ENCODE measurements around the gene KLF8.
"Not testable (repeated sequence)": the region's sequence is repeated elsewhere in the genome, so short reads cannot be mapped to it uniquely, and the experiment has no call there.

The KLF8 gene

DNA sequence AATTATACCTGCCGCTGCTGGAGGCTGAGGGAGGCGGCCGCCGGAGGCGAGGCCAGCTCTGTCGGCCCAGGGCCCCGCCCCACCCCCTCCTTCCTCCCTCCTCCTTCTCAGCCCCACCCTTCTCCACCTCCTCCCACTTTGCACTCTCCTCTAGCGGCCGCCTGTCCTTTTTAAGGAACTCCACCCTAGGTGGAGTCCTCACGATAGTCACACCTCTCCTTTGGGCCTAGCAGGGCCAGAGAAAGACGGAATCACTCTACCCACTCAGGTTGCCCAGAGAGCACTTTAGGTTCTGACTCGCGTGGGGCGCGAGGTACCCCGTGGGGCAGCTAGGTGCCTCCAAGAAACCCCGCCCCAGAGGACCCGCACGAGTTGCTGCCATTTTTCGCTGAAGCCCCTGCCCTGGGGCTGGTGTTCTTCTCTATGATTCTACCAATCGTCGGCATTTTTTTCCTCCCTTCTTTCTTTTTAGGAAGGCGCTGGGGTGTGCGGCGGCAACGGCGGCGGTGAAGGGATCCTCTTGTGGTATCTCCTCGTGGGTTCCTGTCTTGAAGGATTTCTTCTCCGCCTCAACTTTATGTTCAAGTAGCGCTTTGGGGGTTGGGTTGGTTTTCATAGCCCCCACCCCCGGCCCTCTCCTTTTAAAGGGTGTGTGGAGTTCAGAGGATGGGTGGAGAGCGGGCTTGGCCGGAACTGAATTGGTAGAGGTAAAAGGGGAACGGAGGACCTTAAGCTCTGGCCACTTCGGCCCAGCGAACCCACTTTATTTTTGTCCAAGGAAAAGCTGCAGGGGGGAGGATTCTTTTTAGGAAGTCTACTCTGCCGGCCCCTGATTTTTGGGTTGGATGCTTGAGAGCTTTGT is at the start of gene KLF8:
Gene KLF8, plus strand, starts transcription at position 136 of the 862 bp plus-strand sequence. CDS start 979 bp downstream, outside the sequence.
- peak; percentile 78 for DNase-seq

DNA sequence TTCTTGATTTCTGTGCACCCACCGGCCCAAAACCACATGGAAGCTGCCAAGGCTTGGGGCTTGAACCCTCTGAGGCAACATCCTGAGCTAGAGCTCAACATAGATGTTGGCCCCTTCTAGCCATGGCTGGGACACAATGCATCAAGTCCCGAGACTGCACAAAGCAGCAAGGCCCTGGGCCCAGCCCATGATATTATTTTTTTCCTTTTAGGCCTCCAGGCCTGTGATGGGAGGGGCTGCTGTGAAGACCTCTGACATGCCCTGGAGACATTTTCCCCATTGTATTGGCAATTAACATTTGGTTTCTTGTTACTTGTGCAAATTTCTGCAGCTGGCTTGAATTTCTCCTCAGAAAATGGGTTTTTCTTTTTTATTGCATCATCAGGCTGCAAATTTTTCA is 25.2 kb upstream of the KLF8 start:
- DNase-seq, result not testable (repeated sequence)

DNA sequence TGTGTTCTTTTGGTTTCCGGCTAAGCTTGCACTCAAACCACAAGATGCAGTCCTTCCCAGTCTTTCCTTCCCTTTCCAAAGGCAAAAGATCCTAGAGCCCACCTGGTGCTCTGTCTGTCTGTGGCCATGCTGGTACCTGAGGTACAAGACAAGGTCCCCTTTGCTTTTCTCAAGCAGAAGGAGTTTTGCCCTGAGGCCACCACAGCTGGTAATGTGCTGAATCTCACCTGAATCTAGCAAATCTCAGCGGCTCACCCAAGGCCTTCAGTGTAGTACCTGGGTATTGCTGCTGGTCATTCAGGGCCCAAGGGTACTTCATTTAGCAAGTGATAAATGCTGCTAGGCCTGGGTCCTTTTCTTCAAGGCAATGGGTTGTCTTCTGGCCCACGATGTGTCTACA is 20.5 kb upstream of the KLF8 start:
- DNase-seq, result no peak

DNA sequence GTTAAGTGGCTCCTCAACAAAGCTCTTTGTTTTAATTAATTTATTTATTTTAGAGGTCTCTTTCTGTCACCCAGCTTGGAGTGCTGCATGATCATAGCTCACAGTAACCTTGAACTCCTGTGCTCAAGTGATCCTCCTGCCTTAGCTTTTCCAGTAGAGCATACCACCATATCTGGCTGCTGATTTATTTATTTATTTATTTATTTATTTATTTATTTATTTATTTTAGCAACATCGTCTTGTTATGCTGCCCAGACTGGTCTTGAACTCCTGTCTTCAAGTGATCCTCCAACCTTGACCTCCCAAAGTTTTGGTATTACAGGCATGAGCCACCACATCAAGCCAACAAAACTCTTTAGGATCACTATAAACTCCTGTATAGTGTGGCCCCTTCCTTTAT is 15.8 kb upstream of the KLF8 start:
- DNase-seq, result no peak

DNA sequence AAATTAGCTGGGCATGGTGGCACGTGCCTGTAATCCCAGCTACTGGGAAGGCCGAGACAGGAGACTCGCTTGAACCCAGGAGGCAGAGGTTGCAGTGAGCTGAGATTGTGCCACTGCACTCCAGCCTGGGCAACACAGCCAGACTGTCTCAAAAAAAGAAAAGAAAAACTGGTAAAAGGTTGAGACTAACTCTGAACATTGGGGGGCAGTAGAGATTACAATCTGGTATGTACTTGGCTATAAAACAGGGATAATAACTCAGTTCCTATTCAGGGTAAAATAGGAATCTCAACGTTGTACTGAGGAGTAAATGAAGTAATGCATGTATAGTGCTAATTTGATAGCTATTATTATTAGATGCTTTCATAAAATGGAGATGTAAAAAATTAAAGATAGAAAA is 12.5 kb upstream of the KLF8 start:
- DNase-seq, result no peak

DNA sequence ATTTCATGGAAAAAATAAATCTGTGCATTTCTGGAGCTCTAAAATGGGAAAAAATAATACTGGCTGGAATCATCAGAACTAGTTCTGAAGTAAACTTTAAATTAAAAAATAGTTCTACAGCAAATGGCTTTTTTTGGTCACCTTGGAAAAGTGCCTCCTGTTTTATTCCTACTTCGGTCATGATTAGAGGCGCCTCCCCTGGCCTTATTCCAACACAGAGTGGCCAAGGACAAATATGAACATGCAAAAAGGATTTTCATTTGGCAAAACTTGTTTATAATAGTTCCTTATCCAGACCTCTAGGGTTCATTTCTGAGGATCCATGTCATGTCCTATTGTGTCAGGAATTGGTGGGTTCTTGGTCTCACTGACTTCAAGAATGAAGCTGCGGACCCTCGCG is 11.1 kb upstream of the KLF8 start:
- DNase-seq, result no peak

DNA sequence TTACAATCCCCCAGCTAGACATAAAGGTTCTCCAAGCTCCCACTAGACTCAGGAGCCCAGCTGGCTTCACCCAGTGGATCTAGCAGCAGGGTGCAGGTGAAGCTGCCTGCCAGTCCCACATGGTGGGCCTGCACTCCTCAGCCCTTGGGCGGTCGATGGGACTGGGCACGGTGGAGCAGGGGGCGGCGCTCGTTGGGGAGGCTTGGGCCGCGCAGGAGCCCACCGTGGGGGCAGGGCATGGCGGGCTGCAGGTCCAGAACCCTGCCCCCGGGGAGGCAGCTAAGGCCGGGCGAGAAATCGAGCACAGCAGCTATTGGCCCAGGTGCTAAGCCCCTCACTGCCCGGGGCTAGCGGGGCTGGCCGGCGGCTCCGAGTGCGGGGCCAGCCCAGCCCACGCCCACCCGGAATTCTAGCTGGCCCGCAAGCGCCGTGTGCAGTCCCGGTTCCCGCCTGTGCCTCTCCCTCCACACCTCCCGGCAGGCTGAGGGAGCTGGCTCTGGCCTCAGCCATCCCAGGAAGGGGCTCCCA is 9.6 kb upstream of the KLF8 start:
- no peak for DNase-seq

DNA sequence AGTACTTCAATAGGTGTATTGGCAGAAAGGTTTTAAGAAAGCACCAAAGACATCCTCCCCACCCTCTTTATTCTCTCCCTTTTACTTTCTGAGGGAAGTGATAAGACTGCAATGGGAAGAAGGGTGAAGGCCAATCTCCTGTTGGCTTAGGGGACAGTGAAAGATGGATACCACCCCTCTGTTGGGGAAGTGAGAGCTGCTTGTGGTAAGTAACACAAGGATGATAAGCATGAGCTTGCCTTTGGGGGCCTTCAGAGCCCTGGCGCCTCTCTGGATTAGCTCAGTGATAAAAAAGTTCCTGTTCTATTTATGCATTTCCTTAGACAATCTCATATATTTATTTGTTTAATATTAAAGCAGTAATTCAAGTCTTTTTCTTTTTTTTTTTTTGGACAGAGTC is 5.2 kb upstream of the KLF8 start:
- no peak for DNase-seq

DNA sequence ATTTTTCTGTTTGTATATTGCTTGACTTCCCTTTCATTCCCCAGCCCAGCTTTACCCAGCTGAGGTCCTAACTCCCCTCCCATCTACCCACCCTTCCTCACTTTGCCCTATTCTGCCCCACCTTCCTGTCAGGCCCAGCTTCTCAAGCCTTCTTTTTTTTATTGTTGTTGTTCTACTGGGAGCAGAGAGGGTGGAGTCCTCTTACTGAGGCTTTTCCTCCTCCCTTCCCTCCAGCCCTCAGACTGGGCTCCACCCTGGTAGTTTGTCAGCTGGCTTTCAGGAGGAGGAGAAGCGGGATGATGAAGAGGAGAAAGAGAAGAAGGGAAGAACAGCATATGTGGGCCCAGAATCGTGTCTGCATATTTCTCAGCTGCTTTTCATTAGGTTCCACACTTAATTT is 3.2 kb upstream of the KLF8 start:
- DNase-seq, result no peak

DNA sequence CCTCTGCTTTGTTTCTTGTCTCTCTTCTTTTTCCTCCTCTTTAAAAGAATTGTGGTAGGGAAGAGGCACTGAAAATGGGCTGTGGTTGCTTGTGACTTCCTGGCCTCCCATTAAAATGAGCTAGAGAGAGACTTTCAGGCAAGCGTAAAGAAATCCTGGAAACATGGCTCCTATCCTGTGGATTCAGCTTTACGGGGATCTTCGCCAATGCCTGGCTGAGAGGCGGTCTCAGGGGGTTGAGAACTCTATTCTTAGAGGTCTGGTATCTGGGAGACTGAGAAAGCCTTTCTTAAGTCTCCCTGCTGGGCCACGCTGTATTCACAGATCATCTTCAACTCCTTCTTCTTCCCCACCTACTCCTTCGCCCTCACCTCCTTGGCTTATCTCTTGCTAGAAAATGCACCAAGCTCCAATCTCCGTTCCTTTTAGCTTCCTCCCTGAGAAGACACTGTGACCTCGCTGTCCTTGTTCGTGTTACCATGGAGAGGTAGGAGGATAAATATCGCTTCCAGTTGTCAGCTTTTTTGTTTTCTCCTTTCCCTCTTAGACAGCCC is 542 bp upstream of the KLF8 start:
- no peak for DNase-seq

DNA sequence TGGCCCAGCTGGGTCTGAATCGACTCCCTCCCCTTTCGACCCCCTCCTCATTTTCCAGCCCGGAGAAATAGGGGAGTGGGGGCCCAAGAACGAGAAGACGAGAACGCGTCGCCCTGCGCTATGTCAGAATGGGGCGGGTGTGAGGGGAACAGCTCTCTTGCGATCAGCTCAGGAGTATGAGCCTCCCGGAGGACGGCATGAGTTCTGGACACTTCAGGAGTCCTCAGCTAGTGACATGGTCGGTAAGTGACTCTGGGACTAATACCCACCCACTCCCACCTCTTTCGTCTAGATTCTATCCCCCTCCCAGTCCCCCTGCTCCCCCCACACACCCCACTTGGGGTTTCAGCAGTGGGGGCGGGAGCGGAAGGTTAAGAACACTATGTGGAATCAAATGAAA is 944 bp downstream of the KLF8 start:
- no peak for DNase-seq

DNA sequence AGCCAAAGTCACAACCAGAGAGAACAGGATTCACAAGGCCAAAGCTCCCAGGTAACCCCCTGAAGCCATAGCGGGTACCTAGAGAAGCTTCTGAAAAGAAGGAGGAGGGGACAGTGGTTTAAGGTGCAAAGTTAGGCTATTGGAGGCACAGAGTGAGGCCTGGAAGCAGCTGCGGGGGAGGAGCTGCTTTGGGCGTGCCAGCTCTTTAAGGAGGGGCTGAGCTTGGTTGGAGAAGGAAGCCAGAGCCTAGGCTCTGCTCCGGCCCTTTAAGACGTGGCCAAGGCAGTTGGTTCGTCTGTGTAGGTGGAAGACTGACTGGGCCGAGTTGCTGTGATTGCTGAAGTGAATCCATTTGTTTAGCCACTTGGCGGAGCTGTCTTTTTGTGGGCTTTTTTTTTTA is 1.5 kb downstream of the KLF8 start:
- peak; percentile 90 for DNase-seq

DNA sequence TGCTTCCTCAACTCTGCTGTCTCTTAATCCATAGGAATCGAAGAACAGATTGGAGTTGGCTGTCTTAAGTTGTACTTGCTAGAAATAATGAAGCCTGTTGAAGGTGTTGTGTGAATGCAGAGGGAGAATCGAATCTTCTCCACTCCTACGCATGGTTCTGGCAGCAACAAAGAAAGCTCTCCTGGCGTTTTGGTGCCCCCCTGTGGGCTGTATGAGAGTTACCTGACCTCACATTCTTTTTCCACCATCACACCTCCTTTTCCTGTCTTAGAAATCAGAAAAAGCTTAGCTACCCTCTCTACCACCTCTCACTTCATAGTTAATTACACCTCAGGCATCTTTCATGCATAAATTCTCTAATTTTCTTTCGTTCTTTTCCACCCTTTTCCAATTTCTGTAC is 16.3 kb downstream of the KLF8 start:
- peak; percentile 58 for DNase-seq

DNA sequence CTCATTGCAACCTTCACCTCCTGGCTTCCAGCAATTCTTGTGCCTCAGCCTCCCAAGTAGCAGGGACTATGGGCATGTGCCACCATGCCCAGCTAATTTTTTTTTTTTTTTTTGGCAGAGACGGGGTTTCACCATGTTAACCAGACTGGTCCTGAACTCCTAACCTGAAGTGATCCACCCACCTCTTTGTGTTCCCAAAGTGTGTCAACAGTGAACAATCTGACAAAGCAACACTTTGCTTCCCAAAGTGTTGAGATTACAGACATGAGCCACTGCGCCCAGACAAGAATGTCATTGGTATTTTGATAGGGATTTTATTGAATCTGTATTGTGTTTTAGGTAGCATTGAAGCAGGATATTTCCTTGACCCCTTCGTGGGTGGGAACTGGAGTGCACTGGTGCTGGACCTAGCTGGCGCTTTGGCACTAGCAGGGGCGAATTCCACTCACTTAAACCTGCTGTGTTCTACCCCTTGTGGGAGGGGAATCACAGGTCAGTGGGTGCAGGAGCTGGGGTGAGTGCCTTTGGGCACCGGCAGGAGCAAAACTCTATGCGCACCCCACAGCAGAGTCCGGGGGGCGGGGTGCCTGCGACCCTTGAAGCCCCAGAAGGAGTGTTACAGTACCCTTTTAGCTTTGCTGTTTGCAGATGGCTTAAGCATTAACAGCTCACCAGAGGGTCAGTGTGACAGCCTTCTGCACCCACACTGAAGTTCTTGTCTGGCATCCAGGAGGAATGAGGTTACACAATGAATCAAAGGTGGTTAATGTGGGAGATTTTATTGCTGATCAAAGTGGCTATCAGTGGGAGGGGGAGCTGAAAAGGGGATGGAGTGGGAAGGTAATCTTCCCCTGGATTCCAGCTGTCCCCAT is 21.9 kb downstream of the KLF8 start:
- no peak for DNase-seq

DNA sequence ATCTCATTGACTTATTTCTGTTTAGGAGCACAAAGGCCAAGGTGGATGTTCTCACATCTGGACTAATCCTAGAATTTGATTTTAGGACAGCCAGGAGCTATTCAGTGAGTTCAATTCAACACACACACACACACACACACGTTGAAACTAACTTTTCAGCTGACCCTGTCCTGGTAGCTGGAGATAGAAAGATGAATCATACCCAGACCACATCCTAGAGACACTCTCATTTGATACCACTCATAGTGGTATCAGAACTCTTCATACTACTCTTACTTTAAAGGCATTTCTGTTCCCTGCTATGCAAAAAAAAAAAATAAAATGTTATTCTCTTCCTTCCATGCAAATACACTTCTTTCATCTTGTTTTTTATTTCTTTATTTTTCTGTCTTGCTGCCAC is 36.7 kb downstream of the KLF8 start:
- DNase-seq, result no peak

DNA sequence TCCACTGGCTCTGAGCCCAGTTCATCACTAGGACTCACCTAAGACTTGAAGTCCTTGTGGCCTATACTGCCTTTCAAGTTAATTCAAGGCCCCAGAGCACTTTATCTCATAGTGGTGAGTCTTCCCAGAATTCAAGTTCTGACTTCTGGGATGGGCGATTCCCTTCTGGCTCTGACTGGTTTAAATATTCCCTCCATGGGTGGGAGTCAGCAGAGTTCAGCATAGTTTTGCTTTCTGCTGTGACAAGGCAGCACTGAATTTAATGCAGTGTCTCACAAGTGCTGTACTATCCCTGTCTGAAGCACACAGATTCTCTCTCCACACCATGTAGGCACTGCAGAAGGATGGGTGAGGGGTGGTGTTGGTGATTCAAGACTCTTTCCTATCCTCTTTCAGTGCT is 46.5 kb downstream of the KLF8 start:
- no peak for DNase-seq

DNA sequence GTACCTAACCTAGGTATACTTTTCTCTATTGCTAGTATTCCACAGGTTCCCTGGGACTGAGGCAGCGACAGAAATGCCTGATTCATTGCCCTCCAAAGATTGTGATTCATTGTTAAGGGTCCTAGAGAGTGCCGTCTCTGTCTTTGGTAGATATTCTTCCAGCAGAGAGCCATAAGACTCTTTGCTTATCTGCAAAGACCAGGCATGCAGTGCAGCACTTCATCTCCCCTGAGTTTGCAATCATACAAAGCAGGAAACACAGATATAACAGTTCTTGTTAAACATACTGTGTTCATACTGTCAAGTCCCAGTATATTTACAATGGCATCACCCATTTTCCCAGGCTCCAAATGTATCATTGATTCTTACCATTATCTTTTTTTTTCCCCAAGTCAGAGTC is 47.7 kb downstream of the KLF8 start:
- DNase-seq, result no peak

DNA sequence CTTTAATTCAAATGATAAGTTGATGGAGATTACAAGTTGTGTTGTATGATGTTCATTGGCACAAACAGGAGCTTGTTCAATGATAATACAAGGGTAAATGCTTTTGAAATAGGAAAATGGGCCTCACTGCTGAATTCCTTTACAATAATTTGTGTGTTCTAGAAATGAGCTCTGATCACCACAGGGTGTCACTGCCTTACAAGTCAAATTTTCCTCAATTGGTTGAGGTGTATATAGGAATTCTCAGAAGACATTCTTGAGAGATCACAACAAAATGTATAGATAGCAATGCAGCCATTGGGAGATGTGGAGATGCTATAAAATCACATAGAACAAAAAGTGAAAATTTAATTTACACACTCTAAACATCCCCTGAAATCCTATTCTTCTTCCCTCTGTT is 49.6 kb downstream of the KLF8 start:
- no peak for DNase-seq

DNA sequence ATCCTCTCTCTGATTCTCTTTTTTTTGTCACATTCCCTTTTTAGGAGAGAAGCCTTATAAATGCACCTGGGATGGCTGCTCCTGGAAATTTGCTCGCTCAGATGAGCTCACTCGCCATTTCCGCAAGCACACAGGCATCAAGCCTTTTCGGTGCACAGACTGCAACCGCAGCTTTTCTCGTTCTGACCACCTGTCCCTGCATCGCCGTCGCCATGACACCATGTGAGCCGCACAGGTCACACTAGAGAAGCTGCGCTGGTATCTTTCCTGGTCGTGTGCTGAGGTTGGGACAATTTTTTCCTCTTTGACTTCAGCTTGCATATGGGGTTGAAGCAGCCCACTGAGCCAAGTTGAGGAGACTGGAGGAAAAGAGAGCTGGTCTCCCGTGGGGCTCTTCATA is 52.1 kb downstream of the KLF8 start:
- no peak for DNase-seq

DNA sequence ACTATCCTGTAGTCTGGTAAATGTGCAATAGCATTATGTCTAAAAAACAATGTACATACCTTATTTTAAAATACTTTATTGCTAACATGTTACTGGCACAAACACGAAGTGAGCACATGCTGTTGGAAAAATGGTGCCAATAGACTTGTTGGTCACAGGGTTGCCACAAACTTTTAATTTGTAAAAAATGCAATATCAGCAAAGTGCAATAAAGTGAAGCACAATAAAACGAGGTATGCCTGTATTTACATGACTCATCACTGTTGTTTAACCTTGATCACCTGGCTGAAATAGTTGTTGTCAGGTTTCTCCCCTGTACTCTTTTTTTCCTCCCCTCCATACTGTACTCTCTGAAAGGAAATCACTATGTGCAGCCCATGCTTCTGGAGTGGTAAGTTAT is 56.5 kb downstream of the KLF8 start:
- DNase-seq, result no peak

DNA sequence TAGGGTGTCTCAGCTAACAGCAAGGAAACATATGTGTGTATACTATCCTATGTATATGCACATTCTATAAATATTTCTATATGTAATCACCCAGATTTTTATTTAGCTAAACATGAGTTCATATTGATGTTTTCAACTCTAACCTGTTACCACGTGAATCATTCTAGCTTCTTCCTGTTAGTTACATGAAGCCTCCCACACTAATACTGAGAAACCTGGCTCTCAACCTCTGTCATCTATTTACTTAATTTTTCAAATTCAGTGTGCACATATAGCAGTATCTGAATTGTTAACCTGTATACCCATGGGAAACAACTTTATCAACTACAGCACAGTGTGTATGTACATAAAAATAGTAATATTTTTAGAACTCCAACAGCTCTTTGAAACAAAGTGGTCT is 57.3 kb downstream of the KLF8 start:
- no peak for DNase-seq

DNA sequence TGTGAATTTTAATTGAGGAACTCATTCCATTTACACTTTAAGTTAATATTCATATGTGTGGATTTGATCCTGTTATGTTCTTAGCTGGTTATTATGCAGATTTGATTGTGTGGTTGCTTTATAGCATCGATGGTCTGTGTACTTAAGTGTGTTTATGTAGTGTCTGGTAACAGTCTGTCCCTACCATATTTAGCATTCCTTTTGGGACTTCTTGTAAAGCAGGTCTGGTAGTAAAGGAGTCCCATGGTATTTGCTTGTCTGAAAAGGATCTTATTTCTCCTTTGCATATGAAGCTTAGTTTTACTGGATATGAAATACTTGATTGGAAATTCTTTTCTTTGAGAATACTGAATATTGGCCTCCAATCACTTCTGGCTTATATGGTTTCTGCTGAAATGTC is 76.6 kb downstream of the KLF8 start:
- no peak for DNase-seq

DNA sequence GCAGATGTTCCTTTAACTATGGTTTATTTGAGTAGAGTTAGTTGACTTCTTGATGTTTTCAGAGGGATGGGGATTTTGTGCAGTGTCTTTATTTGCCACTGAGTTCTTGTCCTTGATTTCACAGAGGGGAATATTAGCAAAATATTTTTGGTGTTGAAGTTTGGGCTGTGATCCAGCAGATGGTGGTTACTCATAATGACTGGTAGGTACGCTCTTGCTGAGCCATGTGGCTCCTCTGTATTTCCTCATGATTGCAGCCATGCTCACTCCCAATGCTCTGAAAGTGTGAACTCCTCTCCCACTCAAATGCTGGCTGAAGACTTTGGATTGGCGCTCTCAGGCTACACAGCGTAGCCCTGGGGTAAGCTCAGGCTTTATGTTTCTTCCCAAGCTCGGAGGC is 77.7 kb downstream of the KLF8 start:
- DNase-seq, result no peak

DNA sequence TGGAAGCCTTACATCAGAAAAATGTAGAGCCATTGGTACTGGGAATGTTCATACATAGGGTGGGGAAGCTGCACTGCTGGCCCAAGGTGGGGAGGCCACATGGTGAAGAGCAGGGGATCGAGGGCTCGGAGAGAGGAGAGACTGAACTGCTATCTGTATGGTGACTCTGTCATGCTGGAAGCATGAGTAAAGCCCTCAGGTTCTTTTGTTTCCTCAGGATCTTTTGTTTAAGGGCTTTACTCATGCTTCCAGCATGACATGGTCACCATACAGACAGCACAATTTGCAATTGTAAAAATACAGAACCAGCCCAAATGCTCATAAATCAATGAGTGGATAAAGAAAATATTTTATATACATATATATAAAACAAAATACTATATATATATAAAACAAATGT is 78.4 kb downstream of the KLF8 start:
- DNase-seq, result no peak

Measured in islet precursor cell (in vitro differentiated cells).